Activated T-cell treated with anti-CD3 and anti-CD28 coated beads, Interleukin-2, amount 50 U/mL, for 48 hours (primary cell): Measurements from ENCODE around the gene STK25.
"Not testable (repeated sequence)": the region's sequence is repeated elsewhere in the genome, so short reads cannot be mapped to it uniquely, and the experiment has no call there.

Experiments used
- DNase-seq, 2 experiments: peaks; one replicate each; pipeline ENCODE4 v3.0.0-alpha.2; 2020

STK25 gene

DNA sequence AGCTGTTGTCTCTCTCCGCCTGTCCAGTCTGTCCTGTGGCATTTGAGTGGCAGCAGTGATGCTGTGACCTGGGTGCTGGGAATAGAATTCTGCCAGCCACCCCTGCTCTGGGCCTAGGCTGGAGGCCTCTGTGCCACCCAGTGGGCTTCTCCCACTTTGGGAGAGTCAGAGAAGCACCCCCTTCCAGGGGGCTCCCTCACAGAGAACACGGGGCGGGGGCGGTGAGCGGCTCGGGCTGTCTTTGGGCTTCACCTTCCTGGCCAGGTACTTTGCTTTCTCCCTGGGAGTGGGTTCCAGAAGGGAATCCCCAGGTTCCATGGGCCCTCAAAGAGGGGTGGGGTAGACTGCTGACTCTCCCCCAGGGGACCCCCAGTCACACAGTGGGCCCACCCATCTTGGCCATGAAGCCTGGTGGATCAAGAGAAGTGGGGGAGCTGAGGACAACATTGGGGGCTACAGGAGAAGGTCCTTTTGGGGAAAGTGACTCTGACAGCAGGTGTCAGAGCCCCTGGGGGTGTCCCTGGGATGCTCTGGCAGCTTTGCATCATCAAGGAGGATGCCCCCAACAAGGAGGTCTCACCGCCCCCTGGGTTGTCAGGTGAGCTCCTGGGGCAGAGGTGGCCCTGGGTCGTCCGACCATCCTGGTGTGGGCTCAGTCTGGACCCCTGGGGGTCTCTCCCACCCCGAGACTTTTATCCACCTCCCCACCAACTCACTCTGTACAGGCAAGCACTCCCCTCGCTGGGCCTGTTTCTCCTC, 31.4 kb upstream of the STK25 start:
- DNase-seq = no peak

DNA sequence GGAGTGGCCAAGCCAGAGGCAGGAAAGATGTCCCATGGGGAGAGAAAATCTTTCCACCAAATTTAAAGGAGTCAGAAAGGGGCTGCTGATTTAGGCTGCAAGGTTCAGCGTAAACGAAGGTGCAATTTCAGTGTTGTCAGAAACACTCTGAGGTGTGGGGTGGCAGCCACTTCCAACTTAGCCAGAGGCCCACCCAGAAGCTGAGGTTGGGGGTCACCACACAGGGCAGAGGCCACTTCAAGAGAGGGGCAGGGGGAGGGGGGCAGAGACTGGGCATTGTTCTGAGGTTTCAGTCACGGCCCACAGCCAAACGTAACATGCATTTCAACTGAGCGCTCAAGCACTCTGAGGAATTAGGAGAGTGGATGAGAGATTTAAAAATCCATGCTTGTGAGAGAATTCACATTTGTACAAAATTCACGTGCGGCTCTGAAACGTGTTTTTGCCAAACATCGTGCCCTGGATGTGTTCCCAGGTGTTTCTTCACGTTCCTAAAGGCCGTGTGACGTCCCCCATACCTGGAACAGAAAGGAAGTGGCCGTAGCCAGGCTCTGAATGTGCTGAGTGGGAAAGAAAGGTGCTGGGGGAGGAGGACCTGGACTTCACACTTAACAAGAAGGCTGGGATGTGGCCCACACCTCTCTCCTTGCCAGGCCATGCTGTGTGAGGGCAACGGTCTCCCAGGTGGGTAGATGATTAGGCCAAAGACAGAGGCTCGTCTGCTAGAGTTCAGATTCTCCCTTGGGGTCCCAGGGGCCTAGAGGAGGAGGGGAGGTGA, 30.6 kb upstream of the STK25 start:
- DNase-seq = no peak

DNA sequence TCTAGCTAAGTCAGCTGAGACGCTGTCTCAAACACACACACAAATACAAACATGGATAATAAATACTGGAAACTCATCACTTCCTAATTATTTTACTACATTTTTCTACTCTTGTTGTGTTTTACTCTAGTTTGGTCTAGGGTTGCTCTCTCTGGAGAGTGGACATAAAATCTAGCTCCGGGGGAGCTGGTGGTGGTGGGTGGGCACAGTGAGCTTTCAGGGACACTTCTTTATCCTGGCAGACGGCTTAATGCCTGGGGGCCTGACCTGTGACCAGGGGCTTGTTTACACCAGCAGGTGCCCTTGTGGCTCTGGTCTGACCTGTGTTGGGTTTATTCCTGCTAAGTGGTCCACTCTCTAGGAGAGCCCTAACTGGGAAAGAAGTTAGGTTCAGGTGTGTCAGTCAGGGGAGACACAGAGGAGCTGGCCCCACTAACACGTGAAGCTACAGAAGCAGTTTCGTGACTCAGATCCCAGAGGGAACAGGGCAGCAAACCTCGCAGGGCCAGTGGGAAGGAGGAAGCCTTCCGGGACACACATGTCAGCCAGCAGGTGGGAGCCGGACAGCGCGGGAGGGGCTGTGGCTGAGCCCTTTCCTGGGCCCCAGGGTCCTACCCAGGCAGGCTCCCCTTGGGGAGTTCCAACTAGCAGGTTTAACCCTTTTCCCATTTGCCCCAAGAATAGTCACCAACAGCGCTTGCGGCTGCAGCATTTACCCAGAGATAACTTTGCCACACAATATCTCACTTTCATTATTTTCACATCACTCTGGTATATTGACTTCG, 27.7 kb upstream of the STK25 start:
- DNase-seq = no peak

DNA sequence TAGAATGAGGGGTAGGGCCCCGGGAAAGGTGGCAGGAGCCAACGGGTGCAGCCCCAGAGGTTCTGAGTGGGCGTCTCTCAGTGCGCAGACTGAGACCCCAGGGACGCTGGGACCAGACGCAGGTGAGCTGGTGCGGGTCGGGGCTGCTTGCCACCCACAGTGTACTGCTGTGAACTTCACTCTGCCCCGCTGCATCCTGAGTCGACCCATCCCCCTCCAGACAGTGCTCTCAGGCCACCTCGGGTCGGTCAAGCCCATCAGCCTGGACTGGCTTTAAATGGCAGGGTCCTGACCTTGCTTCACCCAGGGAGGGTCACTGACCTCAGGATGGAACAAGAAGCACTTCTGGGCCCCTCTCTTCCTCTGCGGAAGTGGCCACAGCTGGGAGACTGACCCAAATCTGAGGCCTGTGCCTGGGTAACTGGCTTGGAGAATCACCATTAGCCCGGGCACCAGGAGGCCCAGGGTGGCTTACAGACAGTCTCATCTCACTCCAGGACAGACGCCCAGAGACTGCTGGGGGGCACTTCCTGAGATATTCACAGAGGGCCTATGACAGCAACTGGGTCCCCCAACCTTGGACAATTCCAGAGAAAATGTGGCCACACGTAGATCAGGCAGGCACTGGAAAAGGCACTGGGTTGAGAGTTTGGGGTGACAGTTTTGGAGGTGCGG, 26.5 kb upstream of the STK25 start:
- DNase-seq = no peak

DNA sequence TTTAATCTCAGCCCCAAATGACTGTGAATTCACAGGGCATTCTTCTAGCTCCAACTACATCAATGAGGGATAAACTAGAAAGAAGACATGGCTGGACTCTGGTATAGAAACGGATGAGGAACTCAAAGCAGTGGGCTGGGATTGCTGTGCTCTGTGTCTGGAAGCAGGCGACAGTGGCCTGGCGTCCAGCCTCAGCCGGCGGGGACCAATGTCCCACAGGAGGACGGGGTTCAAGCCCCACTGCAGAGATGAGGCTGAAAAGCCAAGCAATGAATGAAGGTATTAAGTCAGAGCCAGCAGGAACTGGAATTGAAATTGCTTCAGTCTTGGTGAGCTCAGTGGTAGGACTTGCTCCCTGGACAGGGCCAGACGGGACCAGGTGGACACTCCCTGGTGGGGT, 25.9 kb upstream of the STK25 start:
- DNase-seq = no peak

DNA sequence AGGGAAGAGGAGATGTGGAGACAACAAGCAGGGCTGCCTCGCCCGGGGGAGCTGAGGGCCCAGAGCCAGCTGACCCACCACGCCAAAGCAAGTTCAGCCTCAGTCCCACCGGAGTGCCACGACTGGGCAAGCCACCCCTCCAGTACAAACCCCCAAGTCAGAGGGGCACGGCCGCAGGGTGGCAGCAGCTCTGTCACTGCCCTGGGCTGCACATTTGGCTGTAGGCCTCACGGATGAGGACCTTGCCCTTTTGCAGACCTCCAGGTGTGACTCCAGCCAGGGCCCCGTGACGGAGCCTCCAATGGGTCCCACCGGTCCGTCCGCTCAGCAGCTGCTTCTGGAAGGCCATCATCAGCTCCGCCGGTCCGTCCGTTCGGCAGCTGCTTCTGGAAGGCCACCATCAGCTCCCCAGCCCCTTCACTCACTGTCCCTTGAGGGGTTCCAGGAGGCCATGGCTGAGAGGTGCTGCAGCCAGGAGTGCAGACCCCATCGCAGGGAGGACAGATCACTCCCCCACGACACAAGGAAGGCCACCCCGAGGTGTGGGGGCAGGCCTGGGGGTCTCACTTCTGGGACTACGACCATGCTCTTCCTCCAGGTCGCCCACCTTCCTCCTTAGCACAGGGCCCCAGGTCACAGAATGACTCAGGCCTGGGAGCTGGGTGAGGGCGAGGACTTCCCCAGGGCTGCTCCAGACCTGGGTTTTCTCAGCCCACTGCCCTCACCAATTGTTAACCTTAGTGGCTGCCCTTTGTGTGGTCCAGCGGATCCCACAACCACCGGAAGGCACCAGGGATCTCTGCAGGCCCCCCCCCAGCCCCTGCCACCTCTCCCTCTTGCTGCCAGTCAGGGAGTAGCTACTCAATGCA, 24.6 kb upstream of the STK25 start:
- no peak for DNase-seq

DNA sequence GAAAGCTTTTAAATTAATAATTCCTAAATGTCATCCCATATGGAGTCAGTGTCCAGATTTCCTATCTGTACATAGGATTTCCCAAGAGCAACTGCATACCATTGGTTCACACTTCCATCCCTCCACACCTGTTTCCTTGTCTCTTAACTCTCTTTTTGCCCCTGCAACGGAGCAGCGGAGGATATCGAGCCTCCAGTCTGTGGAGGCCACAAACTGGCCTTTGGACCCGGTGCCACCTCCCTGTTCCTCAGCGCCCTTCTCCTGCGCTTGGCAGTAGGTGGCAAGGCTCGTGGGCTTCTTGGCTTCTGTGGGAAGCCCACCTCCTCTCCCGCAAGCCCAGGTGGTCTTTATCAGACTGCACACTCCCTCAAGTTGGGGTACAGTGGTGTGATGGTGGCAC, 23.8 kb upstream of the STK25 start:
- DNase-seq = no peak

DNA sequence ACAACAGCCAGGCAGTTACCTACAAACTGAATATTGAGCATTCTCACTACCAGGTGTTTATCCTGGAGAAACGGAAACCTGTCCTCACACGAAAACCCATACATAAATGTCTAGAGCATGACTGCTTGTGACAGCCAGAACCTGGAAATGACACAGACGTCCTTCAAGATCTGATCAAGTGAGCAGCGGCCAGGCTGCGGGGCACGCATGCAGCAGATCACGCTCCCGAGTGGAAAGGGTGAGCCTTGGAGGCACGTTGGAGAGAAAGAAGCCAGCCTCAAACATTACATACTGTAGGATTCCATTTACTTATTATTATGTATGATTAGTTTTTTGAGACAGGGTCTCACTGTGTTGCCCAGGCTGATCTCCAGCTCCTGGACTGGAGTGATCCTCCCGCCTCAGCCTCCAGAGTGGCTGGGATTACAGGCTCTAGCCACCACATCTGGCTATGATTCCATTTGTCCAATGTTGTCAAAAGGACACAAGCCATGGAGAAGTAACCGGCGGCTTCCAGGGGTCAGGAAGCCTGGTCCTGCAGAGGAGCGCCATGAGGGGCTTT, 22.9 kb upstream of the STK25 start:
- no peak for DNase-seq

DNA sequence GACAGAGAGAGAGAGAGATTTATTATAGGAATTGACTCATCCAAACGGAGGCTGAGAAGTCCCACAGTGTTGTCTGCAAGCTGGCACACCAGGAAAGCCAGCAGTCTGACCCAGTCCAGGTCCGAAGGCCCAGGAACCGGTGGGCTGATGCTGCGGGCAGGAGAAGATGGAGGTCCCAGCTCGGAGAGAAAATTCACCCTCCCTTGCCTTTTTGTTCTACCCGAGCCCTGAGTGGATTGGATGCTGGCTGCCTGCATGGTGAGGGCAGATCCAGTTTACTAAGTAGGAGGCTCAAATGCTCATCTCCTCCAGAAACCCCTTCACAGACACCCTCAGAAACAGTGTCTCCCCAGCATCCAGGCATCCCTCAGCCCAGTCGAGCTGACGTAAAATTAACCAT, 22.2 kb upstream of the STK25 start:
- no peak for DNase-seq

DNA sequence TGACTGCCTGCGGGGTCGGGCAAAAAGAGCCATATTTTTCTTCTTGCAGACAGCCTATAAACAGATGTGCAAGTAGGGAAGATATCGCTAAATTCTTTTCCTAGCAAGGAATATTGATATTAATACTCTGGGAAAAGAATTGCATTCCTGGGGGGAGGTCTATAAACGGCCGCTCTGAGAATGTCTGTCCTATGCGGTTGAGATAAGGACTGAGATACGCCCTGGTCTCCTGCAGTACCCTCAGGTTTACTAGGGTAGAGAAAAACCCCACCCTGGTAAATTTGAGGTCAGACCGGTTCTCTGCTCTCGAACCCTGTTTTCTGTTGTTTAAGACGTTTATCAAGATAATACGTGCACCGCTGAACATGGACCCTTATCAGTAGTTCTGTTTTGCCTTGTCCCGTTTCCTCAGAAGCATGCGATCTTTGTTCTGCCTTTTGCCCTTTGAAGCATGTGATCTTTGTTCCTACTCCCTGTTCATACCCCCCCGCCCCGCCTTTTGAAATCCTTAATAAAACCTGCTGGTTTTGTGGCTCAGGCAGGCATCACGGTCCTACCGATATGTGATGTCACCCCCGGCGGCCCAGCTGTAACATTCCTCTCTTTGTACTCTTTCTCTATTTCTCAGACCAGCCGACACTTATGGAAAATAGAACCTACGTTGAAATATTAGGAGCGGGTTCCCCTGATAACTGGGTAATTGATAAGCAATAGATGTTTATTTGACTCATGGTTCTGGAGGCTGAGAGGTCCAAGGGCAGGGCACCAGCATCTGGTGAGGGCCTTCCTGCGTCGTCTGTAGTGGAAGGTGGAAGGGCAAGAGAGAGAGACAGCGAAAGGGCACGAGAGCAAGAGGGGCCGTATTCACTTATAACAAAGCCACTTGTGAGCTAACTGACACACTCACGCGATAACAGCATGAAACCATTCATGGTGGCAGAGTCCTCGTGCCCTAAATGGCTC, 17.7 kb upstream of the STK25 start:
- not testable (repeated sequence) for DNase-seq

DNA sequence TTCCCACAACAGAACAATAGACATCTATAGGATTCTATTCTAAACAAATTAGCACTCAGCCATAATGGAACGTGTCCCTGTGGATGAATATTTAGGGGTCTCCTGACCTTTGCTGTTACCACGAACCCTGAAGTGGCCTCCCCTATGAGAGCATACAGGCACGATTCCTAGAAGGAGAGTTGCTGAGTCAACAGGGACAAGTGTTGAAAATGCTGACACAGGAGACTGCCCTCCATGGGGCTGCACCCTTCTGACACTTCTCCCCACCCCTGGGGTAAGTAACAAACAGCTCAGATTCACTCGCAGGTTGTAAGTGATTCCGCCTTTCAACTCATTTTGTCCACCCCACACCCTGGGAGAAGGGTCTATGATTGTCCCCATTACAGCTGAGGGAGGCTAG, 14.1 kb upstream of the STK25 start:
- DNase-seq = no peak

DNA sequence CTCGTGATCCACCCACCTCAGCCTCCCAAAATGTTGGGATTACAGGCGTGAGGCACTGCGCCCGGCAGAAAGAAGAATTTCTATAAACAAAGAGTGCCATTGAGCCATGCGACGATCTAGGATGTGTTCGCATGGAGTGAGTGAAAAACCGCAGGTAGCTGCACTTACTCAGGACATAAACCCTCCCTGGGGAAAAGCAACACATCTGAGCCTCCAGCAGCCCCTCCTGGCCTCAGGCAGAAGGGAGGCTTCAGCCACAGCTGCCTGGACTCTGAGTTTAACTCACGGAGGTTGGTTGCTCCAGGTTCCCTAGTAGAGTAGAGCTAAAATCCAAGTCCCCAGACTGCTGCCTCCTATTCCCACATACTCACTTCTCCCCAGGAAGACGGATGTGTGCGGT, 11.3 kb upstream of the STK25 start:
- no peak for DNase-seq

DNA sequence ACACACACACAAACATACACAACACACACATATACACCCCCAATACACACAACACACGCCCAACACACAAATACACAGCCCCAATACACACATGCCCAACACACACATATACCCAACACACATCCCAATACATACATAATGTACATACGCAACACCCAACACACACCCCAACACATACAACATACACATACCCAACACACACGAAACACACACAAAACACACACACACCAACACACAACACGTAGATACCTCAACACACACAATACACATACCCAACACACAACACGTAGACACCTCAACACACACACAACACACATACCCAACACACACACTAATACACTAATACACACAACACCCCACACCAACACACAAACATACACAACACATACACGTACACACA, 8.9 kb upstream of the STK25 start:
- DNase-seq = no peak

DNA sequence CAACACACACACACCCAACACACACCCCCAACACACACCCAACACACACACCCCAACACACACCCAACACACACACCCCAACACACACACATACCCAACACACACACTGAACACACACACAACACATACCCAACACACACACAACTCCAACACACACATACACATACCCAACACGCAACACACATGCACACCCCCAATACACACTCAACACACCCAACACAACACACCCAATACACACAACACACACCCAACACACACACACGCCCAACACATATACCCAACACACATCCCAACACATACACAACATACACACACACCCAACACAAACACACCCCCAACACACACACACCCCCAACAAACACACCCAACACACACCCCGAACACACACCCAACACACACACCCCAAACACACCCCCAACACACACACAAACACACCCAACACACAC, 8.2 kb upstream of the STK25 start:
- no peak for DNase-seq

DNA sequence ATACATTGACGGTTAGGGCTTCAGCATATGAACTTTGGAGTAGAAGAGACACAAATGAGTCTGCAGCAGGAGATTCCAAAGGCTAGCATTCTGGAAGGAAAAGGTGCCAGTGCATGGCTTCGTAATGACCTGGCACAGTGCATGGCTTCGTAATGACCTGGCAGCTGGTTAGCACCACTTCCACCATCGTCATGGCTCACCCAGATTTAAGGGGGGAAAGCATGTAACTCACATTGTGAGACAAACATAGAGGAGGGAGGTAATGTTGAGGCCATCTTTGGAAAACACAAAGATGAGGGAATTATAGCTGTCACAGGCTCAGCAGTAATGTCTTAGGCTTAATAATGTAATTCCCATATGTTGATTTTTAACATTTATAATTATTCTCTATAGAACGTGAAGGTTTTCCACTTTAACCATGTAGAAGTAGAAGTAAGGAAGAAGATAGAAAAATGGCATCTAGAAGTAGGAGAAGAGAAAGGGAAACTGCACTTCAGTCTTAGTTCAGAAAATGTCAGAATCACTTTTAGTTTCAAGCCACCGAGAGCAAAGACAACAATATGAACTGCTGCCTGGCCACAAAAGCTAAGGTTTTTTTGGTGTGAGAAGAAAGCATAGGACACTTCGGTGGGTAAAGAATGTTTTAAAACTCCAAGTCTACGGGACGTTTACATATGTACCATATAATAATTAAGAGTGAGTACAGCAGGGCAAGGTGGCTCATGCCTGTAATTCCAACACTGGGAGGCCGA, 6.8 kb upstream of the STK25 start:
- DNase-seq = no peak

DNA sequence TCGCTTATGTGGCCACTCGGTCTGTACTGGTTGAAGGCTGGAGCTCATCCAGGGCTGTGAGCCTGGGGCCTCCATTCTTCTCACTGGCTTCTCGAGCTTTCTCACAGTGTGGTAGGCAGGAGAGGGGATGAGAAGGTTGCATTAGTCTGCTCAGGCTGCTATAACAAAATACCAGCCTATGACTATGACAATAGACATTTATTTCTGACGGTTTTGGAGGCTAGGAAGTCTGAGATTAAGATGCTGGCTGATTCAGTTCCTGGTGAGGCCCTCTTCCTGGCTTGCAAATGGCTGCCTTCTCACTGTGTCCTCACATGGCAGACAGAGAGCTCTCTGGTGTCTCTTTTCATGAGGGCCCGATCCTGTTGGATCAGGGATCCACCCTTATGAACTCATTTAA, 6.2 kb upstream of the STK25 start:
- DNase-seq = no peak

DNA sequence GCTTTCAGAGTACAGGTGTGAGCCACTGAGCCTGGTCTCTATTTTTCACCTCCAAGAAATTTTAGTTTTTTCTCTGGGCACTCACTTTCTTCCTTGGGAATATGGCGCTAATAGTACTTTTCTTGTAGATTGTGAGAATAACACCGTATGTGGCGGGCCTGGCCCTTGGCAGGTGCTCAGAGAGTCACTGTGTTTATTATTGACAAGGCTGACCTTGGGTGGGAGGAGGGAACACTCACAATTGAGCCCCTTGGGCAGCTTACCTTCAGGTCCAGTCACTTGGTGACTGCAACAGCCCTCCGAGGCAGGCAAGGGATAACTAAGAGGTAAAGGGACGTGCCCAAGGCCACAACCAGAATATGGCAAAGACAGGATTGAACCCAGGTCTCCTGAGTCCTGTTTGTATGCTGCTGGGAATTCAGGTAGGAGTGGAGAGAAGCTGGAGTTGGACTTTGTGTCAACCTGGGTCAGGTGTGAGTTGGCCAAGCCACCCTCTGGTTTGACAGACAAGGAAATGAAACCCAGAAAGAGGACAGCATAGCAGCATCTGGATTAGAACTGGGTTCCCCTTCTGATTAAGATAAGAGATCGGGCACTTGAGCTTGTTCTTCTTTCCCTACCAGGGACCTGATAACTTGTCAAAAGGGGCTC, 2.8 kb upstream of the STK25 start:
- no peak for DNase-seq

DNA sequence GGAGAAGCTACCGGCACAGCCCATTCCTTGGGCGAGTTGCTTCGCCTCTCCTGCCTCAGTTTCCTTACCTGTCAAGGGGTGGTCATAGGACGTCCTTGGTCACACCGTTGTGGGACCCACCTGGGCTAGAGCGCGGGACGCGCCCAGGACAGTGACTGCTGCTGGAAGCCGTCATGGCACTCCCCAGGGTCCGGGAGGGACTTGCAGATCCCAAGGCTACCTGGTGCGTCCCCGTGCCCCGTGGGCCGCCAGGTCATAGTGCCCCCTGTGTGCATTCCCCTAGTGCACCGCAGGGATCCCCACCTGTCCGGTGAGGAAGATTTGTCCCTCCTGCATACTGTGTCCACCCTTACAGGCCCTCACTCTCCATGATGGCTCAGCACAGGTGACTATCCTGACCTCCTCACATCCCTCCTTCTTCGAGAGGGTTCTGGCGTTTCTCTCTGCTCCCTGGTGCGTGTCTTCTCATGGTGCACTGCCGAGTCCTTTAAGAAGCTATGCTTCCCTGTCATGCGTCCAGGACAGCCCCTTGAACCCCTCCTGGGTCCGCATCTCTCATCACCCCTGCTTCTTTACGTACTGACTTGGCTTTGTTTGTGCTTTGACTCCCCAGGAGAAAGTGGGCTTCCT, 886 bp upstream of the STK25 start:
- DNase-seq = no peak
